ENCODE data around the gene DDX52.
"Not testable (repeated sequence)": the region's sequence is repeated elsewhere in the genome, so short reads cannot be mapped to it uniquely, and the experiment has no call there.

DDX52 gene

DNA sequence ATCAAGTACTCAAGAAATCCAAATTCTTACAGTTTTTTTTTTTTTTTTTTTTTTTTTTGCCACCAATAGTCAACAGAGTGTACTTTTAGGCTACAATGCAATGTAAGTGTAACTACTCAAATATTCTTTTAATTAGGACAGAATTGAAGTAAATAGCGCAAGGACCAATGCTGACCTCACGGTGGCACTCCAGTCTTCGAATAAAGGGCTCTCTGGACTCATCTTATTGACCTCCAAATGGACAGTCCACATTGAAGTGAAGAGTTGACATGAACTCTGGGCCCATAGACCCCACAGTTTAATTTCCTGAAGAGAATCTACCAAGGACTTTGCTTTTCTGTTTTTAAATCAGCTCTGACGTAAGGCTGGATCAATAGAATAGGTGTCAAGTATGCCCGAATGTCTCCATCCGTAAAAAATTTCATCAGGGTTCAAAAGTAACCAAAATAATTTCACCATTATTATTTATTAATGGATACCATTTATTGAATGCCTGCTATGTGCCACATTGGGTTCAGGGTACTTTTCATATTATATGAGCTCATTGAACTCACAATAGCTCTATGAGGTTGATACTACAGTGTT, 7.3 kb upstream of the DDX52 start:
- peak; percentile 64 for DNase-seq (ENCODE audit: low spot score)

DNA sequence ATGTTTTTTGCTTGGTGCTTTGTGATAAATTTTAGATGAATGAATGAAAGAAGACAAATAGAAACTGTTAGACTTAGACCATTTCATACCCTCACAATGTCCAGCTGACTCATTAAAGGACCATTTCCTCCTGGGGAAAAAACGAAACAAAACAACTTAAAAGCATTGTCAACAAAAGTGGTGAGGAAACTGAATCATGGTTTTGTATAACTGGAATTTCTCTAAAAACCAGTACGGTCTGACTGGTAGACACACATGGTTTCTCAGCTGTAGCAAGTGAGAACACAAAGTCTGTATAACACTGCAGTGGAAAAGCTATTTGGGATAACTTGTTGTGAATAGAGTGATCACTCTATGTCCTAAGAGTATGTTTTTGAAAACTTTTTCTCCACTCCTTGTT, 5.3 kb upstream of the DDX52 start:
- no peak for DNase-seq (ENCODE audit: low spot score)

DNA sequence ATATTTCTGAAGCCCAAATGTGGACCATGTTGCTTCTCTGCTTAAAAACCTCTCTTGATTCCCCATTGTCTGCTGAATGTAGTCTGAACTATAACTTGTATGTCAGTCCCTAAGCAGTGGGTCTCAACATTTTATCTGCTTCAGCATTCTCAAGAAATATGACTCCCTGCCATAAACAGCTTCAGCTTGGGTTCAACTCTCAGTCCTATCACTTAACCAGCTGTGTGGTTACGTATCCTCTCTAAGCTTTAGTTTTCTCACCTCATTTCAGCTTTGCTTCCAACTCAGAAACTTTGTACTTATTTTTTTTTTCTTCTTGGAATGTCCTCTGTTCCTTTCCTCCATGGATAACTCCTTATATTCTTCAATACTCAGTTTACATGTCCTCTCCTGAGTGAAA, 4.6 kb upstream of the DDX52 start:
- no peak for DNase-seq (ENCODE audit: low spot score)

DNA sequence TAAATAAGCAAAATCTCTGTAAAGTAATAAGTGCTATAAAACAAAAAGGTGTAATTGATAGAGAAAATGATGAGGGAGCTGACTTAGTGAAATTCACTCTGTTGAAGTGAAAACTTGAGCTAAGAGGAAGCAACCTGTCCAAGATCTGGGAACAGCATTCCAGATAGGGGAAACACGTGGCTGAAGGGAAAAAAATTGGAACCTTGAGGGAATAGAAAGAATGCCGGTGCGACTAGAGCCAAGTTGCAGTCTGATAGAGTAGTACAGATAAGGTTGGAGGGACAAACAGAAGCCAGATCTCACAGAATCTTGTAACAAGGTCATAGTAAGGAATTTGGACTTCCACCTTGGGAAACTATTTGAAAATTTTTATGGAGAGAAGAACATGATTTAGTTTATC, 623 bp upstream of the DDX52 start:
- DNase-seq (ENCODE audit: low spot score), result no peak

DNA sequence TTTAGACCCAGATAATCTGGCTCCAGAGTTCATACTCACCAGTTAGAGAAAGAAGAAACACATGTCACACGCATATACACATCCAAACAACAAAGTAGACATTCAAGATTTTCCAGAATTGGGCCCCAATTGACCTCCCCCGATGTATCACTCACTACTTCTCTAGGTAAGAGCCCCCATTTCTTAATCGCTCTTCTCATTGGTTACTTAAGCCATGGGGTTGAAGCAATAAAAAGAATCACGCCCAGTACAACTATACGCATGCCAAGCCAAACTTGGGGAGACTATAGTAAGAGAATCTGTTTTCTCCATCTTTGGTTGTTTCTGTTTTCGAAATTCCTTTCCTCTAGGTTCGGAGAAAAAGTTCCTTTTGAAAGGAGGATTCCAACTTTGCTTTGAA, 565 bp downstream of the DDX52 start:
- peak; percentile 18 for DNase-seq (ENCODE audit: low spot score)

DNA sequence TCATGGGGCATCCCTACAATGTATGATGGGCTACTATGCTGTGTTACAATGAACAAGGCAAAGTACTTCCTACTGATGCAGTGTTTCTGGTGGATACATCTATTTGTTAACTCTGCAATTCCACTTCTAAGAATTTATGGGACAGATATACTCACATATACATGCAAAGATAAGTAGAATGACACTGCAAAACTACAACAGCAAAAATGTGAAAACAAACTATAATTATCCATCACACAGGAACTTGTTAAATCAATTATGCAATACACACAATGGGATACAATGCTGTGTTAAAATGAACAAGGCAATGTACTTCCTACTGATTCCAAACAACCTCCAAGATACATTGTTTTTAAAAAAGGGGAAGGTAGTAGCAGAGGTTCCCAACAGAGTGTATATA, 3.2 kb downstream of the DDX52 start:
- DNase-seq (ENCODE audit: low spot score), result no peak

DNA sequence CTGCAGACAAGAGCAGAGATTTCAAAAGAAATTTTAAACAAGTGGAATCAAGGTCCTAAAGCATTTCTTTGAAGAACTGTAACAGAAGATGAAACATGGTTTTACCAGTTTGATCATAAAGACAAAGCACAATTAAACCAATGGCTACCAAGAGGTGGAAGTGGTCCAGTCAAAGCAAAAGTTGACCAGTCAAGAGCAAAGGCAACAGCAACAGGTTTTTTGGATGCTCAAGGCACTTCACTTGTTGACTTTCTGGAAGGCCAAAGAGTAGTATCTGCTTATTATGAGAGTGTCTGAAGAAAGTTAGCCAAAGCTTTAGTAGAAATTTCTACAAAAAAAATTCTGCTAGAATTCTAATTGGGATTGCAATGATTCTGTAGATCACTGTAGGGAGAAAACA, 5.3 kb downstream of the DDX52 start:
- no peak for DNase-seq (ENCODE audit: low spot score)

DNA sequence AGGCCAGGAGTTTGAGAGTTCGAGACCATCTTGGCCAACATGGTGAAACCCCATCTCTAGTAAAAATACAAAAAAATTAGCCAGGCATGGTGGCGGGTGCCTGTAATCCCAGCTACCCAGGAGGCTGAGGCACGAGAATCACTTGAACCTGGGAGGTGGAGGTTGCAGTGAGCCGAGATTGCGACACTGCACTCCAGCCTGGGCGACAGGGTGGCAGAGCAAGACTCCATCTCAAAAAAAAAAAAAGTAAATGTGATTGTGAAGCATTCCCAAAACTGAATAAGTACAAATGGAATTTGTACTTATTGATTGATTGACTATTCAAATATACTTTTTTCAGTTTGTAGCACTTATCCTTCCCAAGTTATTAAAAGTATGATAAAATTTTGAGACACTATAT, 26.8 kb downstream of the DDX52 start:
- DNase-seq (ENCODE audit: low spot score), result not testable (repeated sequence)

DNA sequence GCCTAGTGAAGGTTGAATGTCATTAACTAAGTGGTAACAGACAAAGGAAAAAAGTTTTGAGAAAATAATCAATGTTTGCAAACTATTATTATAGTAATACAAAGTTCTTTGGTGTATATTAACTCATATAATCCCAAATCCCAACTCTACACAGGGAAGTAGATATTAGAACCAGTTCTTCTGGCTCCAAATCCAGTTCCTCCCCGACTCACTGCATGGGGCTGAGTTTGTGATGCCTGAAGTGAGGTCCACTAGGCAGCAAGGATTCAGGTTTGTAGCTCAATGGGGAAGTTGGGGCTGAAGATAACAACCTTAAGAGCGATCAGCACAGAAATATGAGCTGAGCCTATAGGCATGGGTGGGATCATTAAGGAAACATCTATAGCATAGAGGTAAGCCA, 28.4 kb downstream of the DDX52 start:
- DNase-seq (ENCODE audit: low spot score), result no peak

DNA sequence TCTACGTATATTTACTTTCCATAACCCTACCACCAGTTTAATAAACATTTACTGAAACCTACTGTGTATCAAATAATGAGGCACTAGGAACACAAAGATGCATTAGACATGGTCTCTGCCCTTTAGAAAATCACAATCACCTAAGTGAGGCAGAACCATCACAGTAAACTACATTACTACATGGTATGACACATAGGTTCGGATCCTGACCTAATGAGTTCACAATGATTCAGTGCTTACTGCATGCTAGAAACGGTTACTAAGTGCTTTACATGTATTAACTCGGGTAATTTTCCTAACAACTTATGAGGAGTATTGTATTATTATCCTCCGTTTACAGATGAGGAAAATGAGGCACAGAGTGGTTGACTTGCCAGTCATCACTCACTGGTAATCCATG, 28.9 kb downstream of the DDX52 start:
- DNase-seq (ENCODE audit: low spot score), result no peak

DNA sequence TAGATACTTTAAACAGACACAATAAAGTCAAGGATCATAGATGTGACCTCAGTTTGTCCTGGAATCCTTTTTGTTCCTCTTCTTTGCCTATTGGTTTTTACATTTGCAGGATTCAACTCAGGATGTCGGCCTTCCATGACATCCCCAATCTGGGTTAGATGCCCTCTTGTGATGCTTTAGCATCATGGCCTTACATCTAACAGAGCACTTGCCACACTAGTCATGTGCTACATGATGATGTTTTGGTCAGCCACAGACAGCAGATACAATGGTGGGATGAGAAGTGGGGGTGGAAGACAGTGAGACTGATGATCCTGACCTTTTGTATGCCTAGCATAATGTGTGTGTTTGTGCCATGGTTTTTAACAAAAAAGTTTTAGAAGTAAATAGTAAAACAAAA, 32.3 kb downstream of the DDX52 start:
- peak; percentile 34 for DNase-seq (ENCODE audit: low spot score)

DNA sequence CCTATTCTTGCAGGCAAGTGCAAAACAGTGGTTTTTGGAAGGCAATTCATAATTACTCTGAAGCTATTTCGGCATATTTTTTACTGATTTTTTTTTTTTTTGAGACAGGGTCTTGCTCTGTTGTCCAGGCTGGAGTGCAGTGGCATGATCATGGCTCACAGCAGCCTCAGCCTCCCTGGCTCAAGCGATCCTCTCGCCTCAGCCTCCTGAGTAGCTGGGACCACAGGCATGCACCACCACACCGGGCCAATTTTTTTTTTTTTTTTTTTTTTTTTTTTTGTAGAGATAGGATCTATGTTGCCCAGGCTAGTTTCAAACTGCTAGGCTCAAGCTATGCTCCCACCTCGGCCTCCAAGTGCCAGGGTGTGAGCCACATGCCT, 33.2 kb downstream of the DDX52 start:
- DNase-seq (ENCODE audit: low spot score), result not testable (repeated sequence)

DNA sequence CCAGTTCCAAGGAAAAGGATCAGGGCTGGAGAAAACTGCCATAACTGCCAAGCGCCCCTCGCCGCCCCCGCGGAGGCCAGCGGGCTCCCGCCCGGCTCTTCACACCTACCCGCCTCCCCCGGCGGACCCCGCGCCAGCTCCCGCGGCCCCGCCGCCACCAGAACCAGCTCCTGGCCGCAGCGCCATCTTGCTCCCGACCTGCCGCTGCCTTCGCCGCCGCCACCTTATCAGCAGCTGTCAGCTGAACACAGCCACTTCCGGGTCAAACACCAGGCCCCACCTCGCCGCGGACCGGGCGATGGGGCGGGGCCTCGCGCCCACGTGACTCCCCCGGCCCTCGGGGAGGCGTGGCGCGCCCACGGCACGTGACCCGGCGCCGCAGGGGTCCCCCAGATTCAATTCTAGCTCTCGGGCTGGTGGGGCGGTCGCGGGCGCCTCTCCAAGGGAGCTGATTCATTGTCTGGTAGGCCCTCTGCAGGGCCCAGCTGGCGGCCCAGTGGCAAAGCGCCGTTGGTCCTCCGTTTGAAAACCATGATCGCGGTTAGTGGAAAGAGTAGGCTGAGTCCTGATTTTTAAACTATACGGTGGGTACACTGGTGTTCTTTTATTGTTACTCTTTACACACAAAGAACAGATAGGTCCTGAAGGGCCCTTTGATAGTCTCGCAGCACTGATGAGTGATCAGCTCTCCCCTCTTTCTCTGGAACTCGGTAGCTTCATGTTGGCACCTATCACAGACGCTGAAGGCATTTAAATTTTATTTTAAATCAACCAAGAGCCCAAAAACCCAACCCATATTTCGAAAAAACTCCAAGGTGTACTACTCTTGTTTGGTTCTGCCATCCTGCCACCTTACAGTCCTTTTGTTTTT, 33.8 kb downstream of the DDX52 start, which contains the start of gene SYNRG:
Gene SYNRG, minus strand, starts transcription at position 249 of the 871 bp plus-strand sequence. Its CDS starts 63 bp downstream, at position 186.
- peak; percentile 94 for DNase-seq (ENCODE audit: low spot score)

DNA sequence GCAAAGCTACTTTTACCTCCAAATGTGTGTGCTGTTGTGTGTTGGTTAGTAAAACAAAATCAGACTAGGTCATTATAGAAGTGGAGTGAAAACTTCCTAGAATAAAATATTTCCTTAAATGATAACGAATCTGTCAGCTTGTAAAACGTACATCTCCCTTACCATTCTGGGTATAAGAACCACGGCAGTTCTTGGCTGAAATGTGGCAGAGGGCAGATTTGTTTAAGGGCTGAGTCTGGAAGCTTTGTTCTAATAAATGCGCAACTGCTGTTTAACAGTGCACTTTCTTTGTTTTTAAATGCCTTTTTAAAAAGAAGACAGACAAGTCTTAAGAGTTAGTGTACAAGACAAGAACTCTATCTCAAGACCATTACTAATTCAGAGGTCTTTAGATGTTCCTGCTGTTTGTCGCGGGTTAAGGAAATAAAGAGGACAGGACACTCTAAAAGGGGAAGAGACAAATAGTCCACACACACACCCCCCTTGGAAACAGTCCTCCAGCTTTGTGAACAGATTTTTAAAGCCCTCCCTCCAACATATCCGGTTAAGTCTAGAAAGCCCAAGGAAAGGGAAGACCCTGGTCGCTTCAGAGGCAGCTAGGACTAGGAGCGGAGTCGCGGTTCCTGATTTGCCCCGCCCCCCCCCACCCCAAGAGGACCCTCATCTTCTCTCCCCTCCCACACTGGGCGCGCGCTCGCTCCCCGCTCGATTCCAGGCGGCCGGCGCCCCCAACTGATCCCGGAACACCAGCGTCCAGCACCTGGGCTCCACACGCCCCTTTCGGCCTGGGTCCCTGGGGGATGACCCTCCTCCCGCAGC, 34.7 kb downstream of the DDX52 start:
- DNase-seq (ENCODE audit: low spot score), result peak; percentile 69

DNA sequence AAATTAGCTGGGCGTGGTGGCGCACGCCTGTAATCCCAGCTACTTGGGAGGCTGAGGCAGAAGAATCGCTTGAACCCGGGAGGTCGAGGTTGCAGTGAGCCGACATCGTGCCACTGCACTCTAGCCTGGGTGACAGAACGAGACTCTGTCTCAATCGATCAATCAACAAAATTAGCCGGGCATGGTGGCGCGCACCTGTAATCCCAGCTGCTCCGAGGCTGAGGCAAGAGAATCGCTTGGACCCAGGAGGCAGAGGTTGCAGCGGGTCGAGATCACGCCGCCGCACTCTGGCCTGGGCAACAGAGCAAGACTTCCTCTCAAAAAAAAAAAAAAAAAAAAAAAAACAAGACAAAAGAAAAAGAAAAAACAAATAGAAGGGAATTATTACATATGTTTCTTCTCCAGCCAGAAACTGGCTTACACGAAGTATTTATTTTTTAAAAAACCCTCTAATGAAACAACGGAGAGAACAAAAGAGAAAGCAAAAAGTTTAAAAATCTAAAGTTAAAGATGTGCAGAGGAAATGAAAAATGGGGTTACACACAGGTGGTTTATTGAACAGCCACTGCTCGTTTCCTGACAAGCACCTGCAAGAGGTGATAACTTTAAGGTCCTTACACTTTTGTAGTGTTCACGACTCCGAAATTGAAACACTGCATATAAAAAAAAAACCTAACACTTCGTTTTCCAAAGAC, 35.5 kb downstream of the DDX52 start:
- no peak for DNase-seq (ENCODE audit: low spot score)

DNA sequence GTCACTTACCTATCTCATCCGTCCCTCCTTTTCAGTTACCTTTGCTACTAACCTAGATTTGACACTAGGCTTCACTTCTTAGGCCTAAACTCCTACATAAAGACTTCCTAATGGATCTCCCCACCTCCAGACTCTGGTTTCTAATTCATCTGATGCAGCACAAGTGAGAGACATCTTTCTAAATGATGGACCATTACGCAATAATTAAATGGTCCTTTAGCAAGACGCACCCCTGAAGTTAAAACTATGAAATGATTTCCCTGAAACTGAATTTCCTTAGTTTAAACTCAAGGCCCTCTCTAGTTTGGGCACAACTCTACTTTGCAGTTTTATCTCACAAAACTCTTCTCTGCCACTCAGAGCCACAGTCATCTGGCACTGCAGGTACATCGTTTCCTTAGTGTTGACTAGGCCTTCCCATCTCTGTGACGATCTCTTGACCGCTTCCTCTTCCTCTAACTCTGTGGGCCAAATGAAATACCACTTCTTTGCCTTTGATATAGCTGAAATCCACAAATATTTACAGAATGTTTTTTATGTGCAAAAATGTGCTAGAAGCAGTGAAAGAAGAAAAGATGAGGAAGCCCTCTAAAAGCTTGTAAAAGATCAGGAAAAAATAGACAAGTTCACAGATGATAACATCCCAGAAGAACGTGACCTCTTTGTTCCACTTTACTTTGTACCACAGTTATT, 37.3 kb downstream of the DDX52 start:
- DNase-seq (ENCODE audit: low spot score), result no peak

DNA sequence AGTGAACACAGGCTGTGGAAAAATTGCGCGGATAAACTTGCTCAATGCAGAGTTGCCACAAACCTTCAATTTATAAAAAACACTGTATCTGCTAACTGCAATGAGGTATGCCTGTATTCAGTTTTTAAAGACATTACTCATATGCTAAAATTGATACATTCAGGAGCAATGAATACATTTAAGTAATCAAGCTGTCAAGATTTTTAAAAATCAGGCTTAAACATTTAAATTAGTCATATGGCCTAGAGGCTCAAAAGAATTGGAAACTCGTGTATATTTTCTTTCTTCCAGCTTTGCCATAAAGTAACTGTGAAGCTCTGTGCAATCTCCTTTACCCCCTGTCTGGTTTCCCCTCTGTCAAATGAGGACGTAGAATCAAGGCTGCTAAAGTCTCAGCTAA, 38.2 kb downstream of the DDX52 start:
- DNase-seq (ENCODE audit: low spot score), result no peak

DNA sequence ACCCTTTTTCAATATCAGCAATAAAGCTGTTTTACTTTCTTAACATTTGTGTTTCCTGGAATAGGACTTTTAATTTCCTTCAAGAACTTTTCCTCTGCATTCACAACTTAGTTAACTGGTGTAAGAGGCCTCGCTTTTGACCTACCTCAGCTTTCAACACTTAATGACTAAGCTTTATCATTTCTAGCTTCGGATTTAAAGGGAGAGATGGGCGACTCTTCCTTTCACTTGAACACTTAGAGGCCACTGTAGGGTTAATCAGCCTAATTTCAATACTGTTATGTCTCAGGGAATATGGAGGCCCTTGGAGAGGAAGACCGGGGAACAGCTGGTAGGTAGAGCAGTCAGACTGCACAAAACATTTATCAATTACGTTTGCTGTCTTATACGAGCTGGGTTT, 38.7 kb downstream of the DDX52 start:
- DNase-seq (ENCODE audit: low spot score), result no peak

DNA sequence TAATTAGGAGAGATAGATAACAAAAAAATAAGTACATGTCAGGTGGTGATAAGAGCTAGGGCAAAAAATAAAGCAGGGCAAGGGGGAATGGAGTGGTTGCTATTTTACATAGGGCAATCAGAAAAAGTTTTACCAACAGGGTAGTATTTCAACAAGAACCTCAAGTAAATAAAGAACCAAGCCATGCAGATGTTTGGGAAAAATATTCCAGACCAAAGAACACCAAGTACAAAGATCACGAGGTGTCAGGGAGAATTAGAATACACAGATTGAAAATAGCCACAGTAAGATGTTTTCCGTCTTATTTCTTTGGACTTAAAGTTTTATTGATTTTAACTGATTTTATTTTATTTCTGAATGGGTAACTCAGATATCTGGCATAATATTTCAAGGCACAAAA, 45.1 kb downstream of the DDX52 start:
- DNase-seq (ENCODE audit: low spot score), result no peak

DNA sequence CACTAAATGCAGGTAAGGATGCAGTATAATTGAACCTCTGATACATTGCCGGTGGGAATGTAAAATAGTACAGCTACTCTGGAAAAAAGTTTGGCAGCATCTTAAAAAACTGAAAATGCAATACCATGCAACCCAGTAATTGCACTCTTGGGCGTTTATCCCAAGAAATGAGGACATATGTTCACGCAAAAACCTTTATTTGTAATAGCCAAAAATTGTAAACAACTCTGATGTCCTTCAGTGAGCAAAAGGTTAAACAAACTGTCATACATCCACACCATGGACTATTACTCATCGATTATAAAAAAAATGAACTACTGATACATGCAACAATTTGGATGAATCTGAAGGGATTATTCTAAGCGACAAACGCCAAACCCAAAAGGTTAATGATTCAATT, 51.0 kb downstream of the DDX52 start:
- no peak for DNase-seq (ENCODE audit: low spot score)

DNA sequence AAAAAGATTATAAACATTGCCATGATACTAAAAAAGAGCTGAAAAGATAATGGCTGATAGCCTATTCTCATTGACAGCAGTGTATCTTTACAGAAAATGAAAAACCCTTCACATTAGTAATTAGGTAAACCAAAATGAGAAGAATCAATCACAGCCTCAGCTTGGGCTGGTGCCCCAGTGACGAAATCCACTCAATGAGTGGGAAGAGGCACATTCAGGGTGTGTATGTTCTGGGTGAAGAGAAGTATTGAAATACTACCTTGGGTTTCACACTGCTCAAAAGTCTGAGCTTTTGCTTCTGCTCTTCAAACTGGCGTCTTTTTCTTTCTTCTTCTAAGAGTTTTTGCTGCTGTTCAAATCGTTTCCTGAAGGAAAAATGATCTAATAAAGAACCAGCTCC, 58.2 kb downstream of the DDX52 start:
- no peak for DNase-seq (ENCODE audit: low spot score)

DNA sequence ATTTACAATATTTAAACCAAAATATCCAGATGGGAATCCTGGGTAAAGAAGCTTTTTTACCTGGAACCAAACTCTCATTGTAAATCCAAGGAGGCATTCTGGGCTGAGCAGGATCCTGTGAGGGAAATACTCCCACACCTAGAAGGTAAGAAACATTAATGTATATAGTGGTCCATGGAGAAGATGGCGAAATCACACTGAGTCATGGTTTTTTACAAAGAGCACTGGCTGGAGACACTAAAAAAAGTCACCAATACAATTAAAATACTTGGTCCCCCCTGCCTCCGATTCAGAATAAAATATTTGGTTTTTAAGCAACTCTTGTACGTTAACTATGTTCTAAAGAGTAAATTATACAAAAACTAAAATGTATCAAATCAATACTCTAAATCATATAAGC, 67.0 kb downstream of the DDX52 start:
- DNase-seq (ENCODE audit: low spot score), result no peak

Measured in pons (tissue), 1 donor.